ENCODE results near the gene SPAM1. TPM values are rescaled to one million over a fixed set of nuclear protein-coding genes. Genes with fewer than 3 reads are reported as not detected.

SPAM1 gene
- total RNA-seq, 1 donor from 2014 or later: not detected

GRCh38 chr7:123972831-123973230 lies 47.8 kb downstream of the SPAM1 start:
- Mint-ChIP-seq H3K27ac (no peak overlapping the region), H3K9me3 (no peaks in the 10 kb centered on the region), H3K27me3 (no peaks in the 10 kb centered on the region), H3K4me1 (no peaks in the 10 kb centered on the region), H3K4me3 (no peak overlapping the region), H3K36me3 (ENCODE audit: low read depth) (no peaks in the 10 kb centered on the region)
- DNase-seq (no peak), ATAC-seq (ENCODE audit: low read depth) (no peak)
- ChIA-PET POLR2A (no interaction called here), CTCF (no interaction called here)
- intact Hi-C loops (cut with micrococcal nuclease): no loop called here
- no peak for TF ChIP-seq CTCF (IDR thresholded peaks at IDR 0.05)

- ATAC-seq (ENCODE audit: low read depth): no peak
- ChIA-PET CTCF (no interaction called here), POLR2A (no interaction called here)
- H3K4me1 Mint-ChIP-seq: no peaks in the 10 kb centered on the region
- no peaks in the 10 kb centered on the region for H3K9me3 Mint-ChIP-seq
- no peak overlapping the region for H3K4me3 Mint-ChIP-seq
- H3K27me3 Mint-ChIP-seq: no peaks in the 10 kb centered on the region
- DNase-seq: no peak
- no peaks in the 10 kb centered on the region for H3K36me3 Mint-ChIP-seq (ENCODE audit: low read depth)
- intact Hi-C loops (cut with micrococcal nuclease): no loop called here
- H3K27ac Mint-ChIP-seq: no peak overlapping the region
- TF ChIP-seq CTCF (IDR thresholded peaks at IDR 0.05): no peak
Observed at GRCh38 chr7:123974326-123974908, 49.4 kb downstream of the SPAM1 start.

GRCh38 chr7:123975084-123975483 lies 50.0 kb downstream of the SPAM1 start:
- Mint-ChIP-seq H3K4me3 (no peak overlapping the region), H3K36me3 (ENCODE audit: low read depth) (no peaks in the 10 kb centered on the region), H3K27me3 (no peaks in the 10 kb centered on the region), H3K9me3 (no peaks in the 10 kb centered on the region), H3K27ac (no peak overlapping the region), H3K4me1 (no peaks in the 10 kb centered on the region)
- TF ChIP-seq CTCF (IDR thresholded peaks at IDR 0.05): no peak
- no peak for DNase-seq
- CTCF ChIA-PET: no interaction called here
- ATAC-seq (ENCODE audit: low read depth): no peak
- POLR2A ChIA-PET: no interaction called here
- intact Hi-C loops (cut with micrococcal nuclease): no loop called here

- ATAC-seq (ENCODE audit: low read depth) (no peak), DNase-seq (no peak)
- POLR2A ChIA-PET: no interaction called here
- Mint-ChIP-seq H3K4me3 (no peak overlapping the region), H3K27ac (no peak overlapping the region), H3K27me3 (no peaks in the 10 kb centered on the region), H3K4me1 (no peaks in the 10 kb centered on the region), H3K9me3 (peaks cover 2% of the 10 kb centered on the region), H3K36me3 (ENCODE audit: low read depth) (no peaks in the 10 kb centered on the region)
- intact Hi-C loops (cut with micrococcal nuclease): no loop called here
- TF ChIP-seq CTCF (IDR thresholded peaks at IDR 0.05): no peak
- CTCF ChIA-PET: no interaction called here
Observed at GRCh38 chr7:123977081-123977480, 52.0 kb downstream of the SPAM1 start.

GRCh38 chr7:123979876-123980275 lies 54.8 kb downstream of the SPAM1 start:
- CTCF ChIA-PET: no interaction called here
- no peaks in the 10 kb centered on the region for H3K27me3 Mint-ChIP-seq
- POLR2A ChIA-PET: no interaction called here
- H3K27ac Mint-ChIP-seq: no peak overlapping the region
- H3K36me3 Mint-ChIP-seq (ENCODE audit: low read depth): no peaks in the 10 kb centered on the region
- DNase-seq: no peak
- no peaks in the 10 kb centered on the region for H3K4me1 Mint-ChIP-seq
- H3K9me3 Mint-ChIP-seq: peaks cover 7% of the 10 kb centered on the region
- no peak overlapping the region for H3K4me3 Mint-ChIP-seq
- intact Hi-C loops (cut with micrococcal nuclease): no loop called here
- no peak for TF ChIP-seq CTCF (IDR thresholded peaks at IDR 0.05)
- no peak for ATAC-seq (ENCODE audit: low read depth)

Measured in activated B cell treated with CpG ODN at 0.5 μM for 24 hours (primary cell).